ENCODE measurements around the gene GLCCI1. TPM values are rescaled to one million over a fixed set of nuclear protein-coding genes. Genes with fewer than 3 reads are reported as not detected.

Gene GLCCI1
- total RNA-seq, 2 donors from 2014 or later, result 44.3 to 55.8 TPM

DNA sequence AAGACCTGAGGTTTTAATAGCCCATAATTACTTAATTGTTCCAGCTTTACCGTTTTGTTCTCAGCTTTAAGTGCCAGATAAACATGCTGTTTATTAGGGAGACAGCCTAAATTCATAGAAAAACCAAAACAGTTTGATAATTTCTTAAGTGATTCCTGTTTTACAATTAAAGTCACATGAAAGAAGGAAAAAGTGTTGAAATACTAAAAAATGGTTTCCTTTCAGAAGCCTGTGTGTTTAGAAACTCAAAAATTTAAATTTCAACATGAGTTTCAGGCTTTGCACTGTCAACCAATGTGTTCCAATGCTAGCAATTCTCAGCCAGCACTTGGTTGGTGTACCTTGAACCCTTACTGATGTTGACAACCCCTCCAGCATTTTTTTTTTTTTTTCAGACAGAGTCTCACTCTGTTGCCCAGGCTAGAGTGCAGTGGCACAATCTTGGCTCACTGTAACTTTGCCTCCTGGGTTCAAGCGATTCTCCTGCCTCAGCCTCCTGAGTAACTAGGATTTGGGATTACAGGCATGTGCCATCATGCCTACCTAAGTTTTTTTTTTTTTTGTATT is 158.1 kb downstream of the GLCCI1 start:
- H3K27ac ChIP-seq (ENCODE audit: low read depth, low read length), result no peak overlapping the region
- no peaks in the 10 kb centered on the region for H3K4me1 ChIP-seq (ENCODE audit: control insufficient read depth, insufficient read depth, low read length)
- no peak overlapping the region for H3K4me3 ChIP-seq (ENCODE audit: low read length)
- WGBS, 2 experiments (ENCODE audit: insufficient coverage in 1 of 2, insufficient read length in 1 of 2), result 83 to 89% methylated on average over 2 of the region's 2 CpGs
- Mint-ChIP-seq H3K36me3 (ENCODE audit: low read depth) (peaks cover 8% of the 10 kb centered on the region), H3K9me3 (no peaks in the 10 kb centered on the region), H3K4me3 (no peak overlapping the region), H3K27ac (no peak overlapping the region), H3K4me1 (peaks cover 32% of the 10 kb centered on the region), H3K27me3 (ENCODE audit: insufficient read depth) (no peaks in the 10 kb centered on the region)
- H3K36me3 ChIP-seq (ENCODE audit: control insufficient read depth, insufficient read depth, low read length), result no peaks in the 10 kb centered on the region
- no peak for TF ChIP-seq CTCF (conservative IDR thresholded peaks at IDR 0.05)
- H3K9ac ChIP-seq (ENCODE audit: extremely low read depth, low read length, poor library complexity, severe bottlenecking), result no peak overlapping the region
- H3K27me3 ChIP-seq (ENCODE audit: control insufficient read depth, insufficient read depth, low read length, poor library complexity, severe bottlenecking), result no peaks in the 10 kb centered on the region
- no peaks in the 10 kb centered on the region for H3K9me3 ChIP-seq (ENCODE audit: control insufficient read depth, low read length)
- DNase-seq, result no peak

GRCh38 chr7:8128449-8129317 is 160.1 kb downstream of the GLCCI1 start:
- H3K9me3 ChIP-seq (ENCODE audit: control insufficient read depth, low read length), result no peaks in the 10 kb centered on the region
- peaks cover 36% of the 10 kb centered on the region for H3K4me1 Mint-ChIP-seq
- H3K27ac ChIP-seq (ENCODE audit: low read depth, low read length), result no peak overlapping the region
- no peaks in the 10 kb centered on the region for H3K4me1 ChIP-seq (ENCODE audit: control insufficient read depth, insufficient read depth, low read length)
- DNase-seq, result no peak
- H3K9ac ChIP-seq (ENCODE audit: extremely low read depth, low read length, poor library complexity, severe bottlenecking), result no peak overlapping the region
- H3K4me3 ChIP-seq (ENCODE audit: low read length), result no peak overlapping the region
- H3K27me3 Mint-ChIP-seq (ENCODE audit: insufficient read depth), result no peaks in the 10 kb centered on the region
- no peak for TF ChIP-seq CTCF (conservative IDR thresholded peaks at IDR 0.05)
- no peak overlapping the region for H3K4me3 Mint-ChIP-seq
- peaks cover 8% of the 10 kb centered on the region for H3K36me3 Mint-ChIP-seq (ENCODE audit: low read depth)
- no peaks in the 10 kb centered on the region for H3K36me3 ChIP-seq (ENCODE audit: control insufficient read depth, insufficient read depth, low read length)
- H3K9me3 Mint-ChIP-seq, result no peaks in the 10 kb centered on the region
- H3K27me3 ChIP-seq (ENCODE audit: control insufficient read depth, insufficient read depth, low read length, poor library complexity, severe bottlenecking), result no peaks in the 10 kb centered on the region
- H3K27ac Mint-ChIP-seq, result no peak overlapping the region
- WGBS, 2 experiments (ENCODE audit: insufficient coverage in 1 of 2, insufficient read length in 1 of 2), result 87 to 90% methylated on average over 8 to 12 of the region's 12 CpGs

- Histone ChIP-seq H3K9me3 (ENCODE audit: control insufficient read depth, low read length) (no peaks in the 10 kb centered on the region), H3K36me3 (ENCODE audit: control insufficient read depth, insufficient read depth, low read length) (no peaks in the 10 kb centered on the region), H3K4me1 (ENCODE audit: control insufficient read depth, insufficient read depth, low read length) (no peaks in the 10 kb centered on the region), H3K9ac (ENCODE audit: extremely low read depth, low read length, poor library complexity, severe bottlenecking) (no peak overlapping the region), H3K27ac (ENCODE audit: low read depth, low read length) (no peak overlapping the region), H3K27me3 (ENCODE audit: control insufficient read depth, insufficient read depth, low read length, poor library complexity, severe bottlenecking) (no peaks in the 10 kb centered on the region), H3K4me3 (ENCODE audit: low read length) (no peak overlapping the region)
- Mint-ChIP-seq H3K4me1 (peaks cover 38% of the 10 kb centered on the region), H3K9me3 (no peaks in the 10 kb centered on the region), H3K36me3 (ENCODE audit: low read depth) (peaks cover 8% of the 10 kb centered on the region), H3K27me3 (ENCODE audit: insufficient read depth) (no peaks in the 10 kb centered on the region), H3K4me3 (no peak overlapping the region), H3K27ac (no peak overlapping the region)
- TF ChIP-seq CTCF (conservative IDR thresholded peaks at IDR 0.05), result no peak
- WGBS, 2 experiments (ENCODE audit: insufficient coverage in 1 of 2, insufficient read length in 1 of 2), result 100% methylated on average over 1 of the region's 1 CpG
- DNase-seq, result no peak
These were observed 160.7 kb downstream of the GLCCI1 start for GRCh38 chr7:8129318-8129659.

All from endodermal cell (in vitro differentiated cells).